B cell (primary cell): ENCODE measurements around the gene RBPJL. TPM values are rescaled to one million over a fixed set of nuclear protein-coding genes. Genes with fewer than 3 reads are reported as not detected.

Experiments used
- ATAC-seq: fragments of 200-7000 bp; cut with Tn5 transposase; one replicate; pipeline ENCODE4 v1.10.0; 2021; ENCODE audit warnings: low read depth, mild to moderate bottlenecking, moderate number of reproducible peaks, moderate library complexity
- CTCF ChIA-PET: fragments of 350-600 bp; sonication (Branson Sonifier 250); formaldehyde crosslinking; loops from one replicate; lab custom pipeline; 2021; ENCODE audit warnings: antibody characterized with exemption, inconsistent platforms; lab: Charles Lee
- POLR2A ChIA-PET: fragments of 350-600 bp; sonication (Branson Sonifier 250); formaldehyde crosslinking; loops from one replicate; lab custom pipeline; 2021; ENCODE audit warnings: antibody characterized with exemption; lab: Charles Lee
- DNase-seq: peaks from one replicate; pipeline ENCODE4 v3.0.0; 2013
- H2AFZ ChIP-seq: 2 replicates; pipeline ENCODE4 v1.6.1; 2012; ENCODE audit warnings: mild to moderate bottlenecking, low read depth, low read length; ENCODE audit not compliant: insufficient read depth, poor library complexity, severe bottlenecking
- H3K27ac ChIP-seq, 2 donors: 1 replicate in 1 of 2; 2 replicates in 1 of 2; pipeline ENCODE4 v1.5.1; 2012 to 2013; ENCODE audit warnings: low read length in 2 of 2, mild to moderate bottlenecking in 2 of 2, moderate library complexity in 1 of 2
- H3K27me3 ChIP-seq, 4 experiments: fragments of 200-600 bp in 1 of 4; sonication (generic) in 1 of 4; replicated peaks in 1 of 4; 1 replicate in 2 of 4; 2 replicates in 2 of 4; pipeline versions ENCODE4 v1.6.1 to v1.7.0; 2013 to 2016; ENCODE audit warnings: low read length in 3 of 4, mild to moderate bottlenecking in 2 of 4, mixed read lengths in 1 of 4, moderate library complexity in 1 of 4; ENCODE audit not compliant: insufficient read depth in 4 of 4, control insufficient read depth in 3 of 4; ENCODE audit errors: control extremely low read depth in 1 of 4
- H3K36me3 ChIP-seq, 2 experiments: replicated peaks in 1 of 2; 1 replicate in 1 of 2; 2 replicates in 1 of 2; pipeline versions ENCODE4 v1.6.1 to v1.7.1; 2013; ENCODE audit warnings: low read length in 1 of 2; ENCODE audit not compliant: insufficient read depth in 2 of 2, control insufficient read depth in 1 of 2; ENCODE audit errors: control extremely low read depth in 1 of 2, extremely low read depth in 1 of 2
- H3K4me1 ChIP-seq, 2 donors: fragments of 200-600 bp in 1 of 2; sonication (generic) in 1 of 2; 1 replicate in 1 of 2; 2 replicates in 1 of 2; pipeline versions ENCODE4 v1.5.1 to v1.6.1; 2013 to 2017; ENCODE audit warnings: low read length in 2 of 2; ENCODE audit not compliant: control insufficient read depth in 2 of 2, insufficient read depth in 2 of 2
- H3K4me2 ChIP-seq: replicated peaks from 2 replicates; pipeline ENCODE3; 2012; ENCODE audit warnings: mild to moderate bottlenecking, low read depth, low read length; ENCODE audit not compliant: poor library complexity, severe bottlenecking
- H3K4me3 ChIP-seq, 5 experiments: fragments of 200-600 bp in 1 of 5; sonication (generic) in 1 of 5; 1 replicate in 3 of 5; 2 replicates in 2 of 5; pipeline versions ENCODE4 v1.5.1 to v1.7.0; 2011 to 2016; ENCODE audit warnings: low read length in 4 of 5, mild to moderate bottlenecking in 4 of 5, low read depth in 2 of 5, control low read depth in 1 of 5, moderate library complexity in 1 of 5; ENCODE audit not compliant: insufficient read depth in 1 of 5; ENCODE audit errors: control extremely low read depth in 1 of 5, extremely low read depth in 1 of 5
- H3K79me2 ChIP-seq: fragments of 200-600 bp; sonication (generic); one replicate; pipeline ENCODE4 v1.6.0; 2016; ENCODE audit warnings: low read length; ENCODE audit not compliant: control insufficient read depth, insufficient read depth
- H3K9ac ChIP-seq: fragments of 200-600 bp; sonication (generic); 2 replicates; pipeline ENCODE4 v1.6.1; 2017; ENCODE audit warnings: mild to moderate bottlenecking, low read length, moderate library complexity
- H3K9me3 ChIP-seq, 3 donors: one replicate each; pipeline versions ENCODE4 v1.6.1 to v1.7.1; 2013; ENCODE audit warnings: low read length in 2 of 3; ENCODE audit not compliant: control insufficient read depth in 2 of 3, insufficient read depth in 1 of 3; ENCODE audit errors: control extremely low read depth in 1 of 3
- H4K20me1 ChIP-seq: 2 replicates; pipeline ENCODE4 v1.6.0; 2012; ENCODE audit warnings: mild to moderate bottlenecking, low read length; ENCODE audit not compliant: insufficient read depth, control insufficient read depth, poor library complexity, severe bottlenecking
- H3K27ac Mint-ChIP-seq: one replicate; pipeline ENCODE4 v1.8.0; 2021; ENCODE audit warnings: mixed read lengths
- H3K27me3 Mint-ChIP-seq: one replicate; pipeline ENCODE4 v1.8.0; 2021; ENCODE audit warnings: mixed read lengths
- H3K4me1 Mint-ChIP-seq: one replicate; pipeline ENCODE4 v1.8.0; 2021; ENCODE audit warnings: mixed read lengths
- H3K4me3 Mint-ChIP-seq: one replicate; pipeline ENCODE4 v1.8.0; 2021; ENCODE audit warnings: mixed read lengths
- H3K9me3 Mint-ChIP-seq: one replicate; pipeline ENCODE4 v1.8.0; 2022; ENCODE audit warnings: mixed read lengths; ENCODE audit not compliant: insufficient read depth
- CTCF ChIP-seq: fragments of 200-600 bp; IDR thresholded peaks from one replicate; pipeline ENCODE4 v1.8.0; 2022; ENCODE audit warnings: antibody characterized with exemption, mild to moderate bottlenecking
- EZH2 ChIP-seq: IDR thresholded peaks from 2 replicates; pipeline ENCODE4 v1.6.1; 2012; ENCODE audit warnings: borderline replicate concordance, low read depth, mild to moderate bottlenecking, moderate library complexity, low read length; ENCODE audit not compliant: insufficient read depth, poor library complexity, severe bottlenecking
- WGBS: methylation state at CpG from one replicate; pipeline ENCODE4 v1.1.5; 2013; ENCODE audit warnings: missing lambda C conversion rate; ENCODE audit not compliant: insufficient coverage; 5-methylcytosine and 5-hydroxymethylcytosine counted together
- intact Hi-C: fragments of 100-400 bp; cut with micrococcal nuclease; formaldehyde crosslinking; loops from one replicate; pipeline ENCODE4 v1.10.0; 2022
- polyA plus RNA-seq: library from polyadenylated mRNA; depleted of rRNA; stranded (reverse); fragments of >200 nt; gene quantifications from 2 replicates; pipeline ENCODE4 v1.2.3, GENCODE V29; 2012
- total RNA-seq, 2 donors: library from RNA; stranded (reverse); fragments of 120-200 nt in 1 of 2; gene quantifications; 1 replicate in 1 of 2; 2 replicates in 1 of 2; pipeline versions ENCODE4 v1.2.3 to v1.2.4, GENCODE V29; 2013 to 2022

RBPJL gene
- total and polyA plus RNA-seq, 2 donors (not counting 1 experiment from before 2014, with no cell fraction given), result not detected

- H3K79me2 ChIP-seq, result no peaks in the 10 kb centered on the region
- POLR2A ChIA-PET, result no interaction called here
- WGBS, result 83% methylated on average over 3 of the region's 7 CpGs
- intact Hi-C loops, result no loop called here
- no peak overlapping the region for H3K27ac ChIP-seq
- H3K27me3 Mint-ChIP-seq, result peaks cover 55% of the 10 kb centered on the region
- no peak overlapping the region for H2AFZ ChIP-seq
- TF ChIP-seq CTCF (no peak), EZH2 (no peak)
- no peaks in the 10 kb centered on the region for H3K9me3 ChIP-seq
- no peaks in the 10 kb centered on the region for H3K4me1 Mint-ChIP-seq
- peaks cover 0 to 11% (median 0%) of the 10 kb centered on the region in 4 experiments for H3K27me3 ChIP-seq
- H3K27ac Mint-ChIP-seq, result no peak overlapping the region
- H3K36me3 ChIP-seq, result no peaks in the 10 kb centered on the region
- H3K4me3 Mint-ChIP-seq, result no peak overlapping the region
- H4K20me1 ChIP-seq, result no peaks in the 10 kb centered on the region
- H3K4me3 ChIP-seq, result no peak overlapping the region
- CTCF ChIA-PET, result interaction anchor here (0.7 to 2.1 kb wide), 4 partner anchors 9 to 29 kb away, joined by 3 to 14 read pairs (median 4); no protein-coding TSS in a partner anchor
- H3K9ac ChIP-seq, result no peak overlapping the region
- DNase-seq, result no peak
- ATAC-seq, result no peak
- no peaks in the 10 kb centered on the region for H3K4me1 ChIP-seq
- no peaks in the 10 kb centered on the region for H3K9me3 Mint-ChIP-seq
- H3K4me2 ChIP-seq, result no peak overlapping the region
Measured at GRCh38 chr20:45282700-45283550, 23.7 kb upstream of the RBPJL start.

GRCh38 chr20:45283551-45284057, 23.0 kb upstream of the RBPJL start:
- ATAC-seq (no peak), DNase-seq (no peak)
- H3K27ac ChIP-seq, result no peak overlapping the region
- intact Hi-C loops, result no loop called here
- peaks cover 0 to 11% (median 0%) of the 10 kb centered on the region in 4 experiments for H3K27me3 ChIP-seq
- Mint-ChIP-seq H3K4me3 (no peak overlapping the region), H3K27ac (no peak overlapping the region), H3K4me1 (no peaks in the 10 kb centered on the region), H3K27me3 (peaks cover 57% of the 10 kb centered on the region), H3K9me3 (no peaks in the 10 kb centered on the region)
- no peak overlapping the region for H3K9ac ChIP-seq
- no peaks in the 10 kb centered on the region for H3K4me1 ChIP-seq
- H4K20me1 ChIP-seq, result no peaks in the 10 kb centered on the region
- H3K79me2 ChIP-seq, result no peaks in the 10 kb centered on the region
- H3K9me3 ChIP-seq, result no peaks in the 10 kb centered on the region
- TF ChIP-seq EZH2 (no peak), CTCF (no peak)
- H3K4me2 ChIP-seq, result no peak overlapping the region
- no peak overlapping the region for H3K4me3 ChIP-seq
- WGBS, result 76% methylated on average over 3 of the region's 4 CpGs
- H3K36me3 ChIP-seq, result no peaks in the 10 kb centered on the region
- CTCF ChIA-PET, result interaction anchor here (0.7 to 2.1 kb wide), 3 partner anchors 8 to 28 kb away, joined by 3 to 14 read pairs (median 4); no protein-coding TSS in a partner anchor
- no peak overlapping the region for H2AFZ ChIP-seq
- POLR2A ChIA-PET, result no interaction called here
